ENCODE measurements around the gene MYH6.

DNA sequence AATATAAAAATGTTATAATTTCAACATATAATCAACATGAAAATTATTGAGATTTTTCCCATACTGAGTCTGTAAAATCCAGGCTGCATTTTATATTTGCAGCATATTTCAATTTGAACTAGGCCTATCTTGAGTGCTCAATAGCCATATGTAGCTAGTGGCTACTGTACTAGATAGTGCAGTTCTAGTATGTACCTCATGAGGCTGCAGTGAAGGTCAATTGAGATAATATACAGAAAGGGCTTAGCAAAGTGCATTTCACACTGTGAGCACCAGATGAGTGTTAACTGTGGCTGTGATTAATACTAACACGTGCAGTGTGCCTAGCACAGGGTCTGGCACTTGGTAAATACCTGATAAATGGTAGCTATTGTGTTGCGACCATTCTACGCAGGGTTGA lies 50.0 kb downstream of the MYH6 start:
- TF ChIP-seq, protein P1, sequence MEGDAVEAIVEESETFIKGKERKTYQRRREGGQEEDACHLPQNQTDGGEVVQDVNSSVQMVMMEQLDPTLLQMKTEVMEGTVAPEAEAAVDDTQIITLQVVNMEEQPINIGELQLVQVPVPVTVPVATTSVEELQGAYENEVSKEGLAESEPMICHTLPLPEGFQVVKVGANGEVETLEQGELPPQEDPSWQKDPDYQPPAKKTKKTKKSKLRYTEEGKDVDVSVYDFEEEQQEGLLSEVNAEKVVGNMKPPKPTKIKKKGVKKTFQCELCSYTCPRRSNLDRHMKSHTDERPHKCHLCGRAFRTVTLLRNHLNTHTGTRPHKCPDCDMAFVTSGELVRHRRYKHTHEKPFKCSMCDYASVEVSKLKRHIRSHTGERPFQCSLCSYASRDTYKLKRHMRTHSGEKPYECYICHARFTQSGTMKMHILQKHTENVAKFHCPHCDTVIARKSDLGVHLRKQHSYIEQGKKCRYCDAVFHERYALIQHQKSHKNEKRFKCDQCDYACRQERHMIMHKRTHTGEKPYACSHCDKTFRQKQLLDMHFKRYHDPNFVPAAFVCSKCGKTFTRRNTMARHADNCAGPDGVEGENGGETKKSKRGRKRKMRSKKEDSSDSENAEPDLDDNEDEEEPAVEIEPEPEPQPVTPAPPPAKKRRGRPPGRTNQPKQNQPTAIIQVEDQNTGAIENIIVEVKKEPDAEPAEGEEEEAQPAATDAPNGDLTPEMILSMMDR (IDR thresholded peaks at IDR 0.05; ENCODE audit: low read length): no peak
- no peak for TF ChIP-seq EZH2 (IDR thresholded peaks at IDR 0.05; ENCODE audit: borderline replicate concordance, low read length)
